Stimulated activated CD4-positive, alpha-beta T cell treated with anti-CD3 and anti-CD28 coated beads, Interleukin-1b, Interleukin-23, amount 100 ng/mL, for 1 hour (primary cell): Measurements from ENCODE around the gene SBF2.
A peak's percentile ranks its signal among the peaks of the same experiment; 100 is the strongest.

Experiments
- DNase-seq, 2 donors: peaks; one replicate each; pipeline ENCODE4 v3.0.0-alpha.2; 2020; ENCODE audit warnings: low read depth in 2 of 2

The SBF2 gene

DNA sequence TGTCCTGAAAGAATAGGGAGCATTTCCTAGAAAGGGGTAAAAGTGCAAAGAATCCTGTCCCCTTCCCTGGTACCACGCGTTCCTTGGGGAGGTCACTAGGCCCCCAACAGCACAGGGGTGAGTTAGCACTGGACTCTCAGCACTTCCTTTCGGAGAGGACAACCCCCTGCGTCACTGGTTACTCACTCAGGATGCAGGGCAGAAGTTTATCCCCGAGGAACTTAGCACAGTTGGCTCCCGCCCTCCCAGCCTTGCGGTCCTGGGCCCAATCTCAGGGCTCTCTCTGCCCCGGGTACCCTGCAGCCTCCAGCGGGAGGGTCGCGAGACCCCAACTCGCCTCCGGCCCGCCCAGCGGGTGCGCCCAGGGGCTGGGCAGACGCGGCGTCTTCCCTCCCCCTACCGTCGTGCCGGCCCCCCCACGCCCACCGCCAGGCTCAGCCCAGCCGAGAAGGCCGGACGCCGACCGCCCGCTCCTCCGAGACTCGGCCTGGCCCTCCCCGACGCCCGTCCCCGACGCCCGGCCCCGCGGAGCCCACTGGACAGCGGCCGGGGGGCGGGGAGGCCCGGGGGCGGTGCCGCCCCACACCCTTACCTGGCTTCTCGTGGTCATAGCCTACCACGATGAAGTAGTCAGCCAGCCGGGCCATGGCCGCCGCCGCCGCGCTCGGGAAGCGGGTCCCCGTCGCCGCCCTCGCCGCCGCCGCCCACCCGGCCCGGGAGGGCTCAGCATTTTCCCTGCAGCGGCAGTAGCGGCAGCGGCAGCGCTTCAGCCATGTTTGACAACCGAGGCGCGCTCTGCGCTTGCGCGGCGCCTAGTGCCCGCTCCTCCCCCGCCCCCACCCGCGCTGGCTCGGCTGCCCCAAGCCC, at the start of gene SBF2:
Gene SBF2, minus strand, starts transcription at position 797 of the 867 bp plus-strand sequence. Its CDS starts 150 bp downstream, at position 647.
- peak; percentile 59 to 66 for DNase-seq

DNA sequence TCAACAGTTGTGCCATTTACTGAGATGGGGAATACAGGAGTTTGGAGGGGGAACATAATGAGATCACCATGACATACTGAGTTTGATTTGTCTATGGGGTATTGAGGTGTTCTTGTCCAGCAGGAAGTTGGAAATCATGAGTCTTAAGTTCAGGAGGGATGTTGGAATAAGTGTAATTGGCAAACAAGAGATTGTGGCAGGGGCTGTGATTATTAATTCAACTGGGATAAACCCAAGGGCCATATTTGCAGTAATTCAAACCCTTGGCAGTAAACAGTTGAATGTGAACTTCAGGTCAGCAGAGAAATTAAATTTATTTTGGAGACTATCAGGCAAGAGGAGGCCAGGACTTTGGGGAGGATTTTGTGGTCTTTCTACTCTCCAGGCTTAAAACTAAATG, 44.3 kb upstream of the SBF2 start:
- DNase-seq: no peak

- DNase-seq: no peak
These were observed 39.5 kb upstream of the SBF2 start for GRCh38 chr11:10333490-10333889.

- no peak for DNase-seq
These were observed 37.7 kb upstream of the SBF2 start for GRCh38 chr11:10331548-10332289.

- no peak for DNase-seq
These were observed 35.9 kb upstream of the SBF2 start for GRCh38 chr11:10329935-10330334.

DNA sequence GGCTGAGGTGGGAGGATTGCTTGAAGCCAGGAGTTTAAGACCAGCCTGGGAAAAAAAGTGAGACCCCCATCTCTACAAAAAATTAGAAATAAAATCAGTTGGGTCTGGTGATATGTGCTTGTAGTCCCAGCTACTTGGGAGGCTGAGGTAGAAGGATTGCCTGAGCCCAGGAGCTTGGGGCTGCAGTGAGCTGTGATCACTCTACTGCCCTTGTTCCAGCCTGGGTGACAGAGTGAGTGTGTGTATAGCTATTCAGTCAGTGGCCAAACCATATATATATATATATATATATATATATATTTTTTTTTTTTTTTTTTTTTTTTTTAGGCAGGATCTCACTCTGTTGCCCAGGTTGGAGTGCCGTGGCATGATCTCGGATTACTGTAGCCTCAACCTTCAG, 35.3 kb upstream of the SBF2 start:
- DNase-seq: no peak

GRCh38 chr11:10328314-10329098, 34.5 kb upstream of the SBF2 start:
- DNase-seq: no peak

DNA sequence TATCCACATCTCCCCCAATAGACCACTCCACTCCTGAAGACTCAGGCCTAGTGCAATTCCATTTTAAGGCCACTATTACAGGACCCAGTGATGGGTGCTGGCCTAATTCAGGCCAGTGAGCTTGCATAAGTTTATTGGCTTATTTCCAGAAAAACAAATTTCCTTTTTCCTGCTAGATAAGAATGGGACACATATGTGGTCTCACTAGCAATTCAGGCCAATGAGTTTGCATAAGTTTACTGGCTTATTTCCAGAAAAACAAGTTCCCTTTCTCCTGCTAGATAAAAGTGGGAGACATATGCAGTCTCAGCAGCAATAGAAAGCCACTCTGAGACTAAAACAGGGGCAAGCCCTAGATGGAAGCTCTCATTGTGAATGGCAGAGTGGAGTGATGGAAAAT, 33.2 kb upstream of the SBF2 start:
- no peak for DNase-seq

GRCh38 chr11:10326012-10326964, 32.3 kb upstream of the SBF2 start:
- no peak for DNase-seq

DNA sequence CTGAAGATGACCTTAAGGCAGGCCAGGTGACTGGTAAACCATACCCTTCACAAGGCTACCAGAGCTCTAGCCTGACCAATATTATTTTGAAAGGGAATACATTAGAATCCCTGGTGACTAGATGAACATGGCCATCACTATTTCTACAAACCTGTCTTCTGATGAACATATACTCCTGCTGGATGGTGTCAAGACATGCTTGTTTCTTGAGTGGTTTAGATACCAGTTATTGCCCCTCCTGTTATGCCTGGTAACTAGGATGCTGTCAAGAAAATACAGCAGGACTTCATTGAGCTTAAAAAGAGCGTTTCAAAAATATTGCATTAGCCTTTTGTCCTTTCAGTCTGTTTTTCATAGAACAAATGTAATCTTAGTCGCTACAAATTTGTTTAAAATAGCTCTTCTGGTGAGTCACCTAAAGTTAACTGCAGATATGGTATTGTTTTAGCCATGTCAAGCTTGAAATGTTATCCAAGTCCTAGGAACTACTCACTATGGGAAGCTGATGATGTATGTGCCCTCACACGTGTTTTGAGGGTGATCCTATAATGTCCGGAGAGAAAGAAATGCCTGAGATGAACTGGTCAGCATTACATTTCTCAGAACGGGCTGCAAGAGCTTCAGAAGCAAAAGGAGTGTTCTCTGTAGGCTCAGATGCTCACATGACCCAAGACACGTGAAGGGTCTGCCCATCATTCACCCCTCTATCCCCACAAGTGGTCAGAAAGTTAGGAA, 31.4 kb upstream of the SBF2 start:
- no peak for DNase-seq

- no peak for DNase-seq
These were observed 30.5 kb upstream of the SBF2 start for GRCh38 chr11:10324474-10324873.

DNA sequence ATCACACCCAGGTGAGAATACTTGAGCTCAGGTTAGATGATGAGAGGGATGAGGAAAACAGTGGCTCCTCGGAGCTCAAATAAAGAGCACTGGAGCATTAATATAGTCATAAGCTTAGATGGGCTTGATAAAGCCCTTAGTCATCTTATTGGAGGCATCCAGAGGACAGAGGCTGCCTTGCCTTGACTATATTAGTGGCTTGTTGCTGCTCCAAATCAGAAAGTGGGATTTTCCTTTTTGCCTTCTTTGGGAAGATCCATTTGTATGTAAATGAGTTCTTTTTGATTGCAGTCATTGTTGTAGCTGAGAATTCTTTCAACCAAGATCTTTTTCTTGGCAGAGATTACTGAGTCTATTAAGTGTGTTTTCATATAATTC, 29.8 kb upstream of the SBF2 start:
- DNase-seq: no peak

DNA sequence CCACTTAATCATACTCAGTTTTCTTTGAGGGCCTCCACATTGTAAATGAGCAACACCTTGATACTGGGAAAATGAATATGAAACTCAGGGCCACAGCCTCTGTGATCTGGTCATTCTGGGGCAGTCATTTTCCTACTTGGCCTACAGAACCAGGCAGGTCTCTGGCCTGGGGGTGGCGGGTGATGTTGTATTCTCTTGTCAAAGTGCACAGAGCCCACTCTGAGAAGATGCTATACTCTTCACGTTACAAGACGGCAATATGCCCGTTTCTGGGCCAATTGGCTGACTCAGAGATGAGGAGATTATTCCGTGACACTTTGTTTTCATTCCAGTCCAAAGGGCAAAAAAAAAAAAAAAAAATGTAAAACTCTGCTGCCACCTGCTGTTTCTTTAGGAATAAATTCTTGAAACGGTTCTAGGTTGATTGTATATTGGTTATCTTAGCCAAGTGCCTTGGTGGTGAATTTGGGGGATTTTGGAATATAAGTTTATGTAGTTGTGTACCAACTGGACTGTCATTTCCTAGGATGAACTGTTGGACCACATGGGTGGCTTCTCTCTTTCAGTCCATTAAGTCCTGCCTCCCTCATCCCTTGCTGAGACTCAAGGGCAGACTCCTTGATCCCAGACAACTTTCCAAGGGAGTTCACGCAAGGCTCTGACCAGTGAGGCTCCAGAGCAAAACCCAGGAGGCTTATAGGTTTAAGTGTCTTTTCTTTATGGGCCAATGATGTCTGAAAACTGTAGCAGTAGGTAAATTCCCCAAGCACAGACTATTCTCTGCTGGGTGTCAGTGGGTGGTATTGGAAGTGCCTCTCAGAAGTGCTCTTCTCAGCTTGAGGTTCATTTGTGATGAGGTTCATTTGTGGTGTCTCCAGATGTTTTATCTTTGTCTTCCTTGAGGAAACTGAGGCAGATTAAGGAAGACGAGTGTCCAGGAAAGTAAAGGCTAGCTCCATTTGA, 29.1 kb upstream of the SBF2 start:
- DNase-seq: no peak

DNA sequence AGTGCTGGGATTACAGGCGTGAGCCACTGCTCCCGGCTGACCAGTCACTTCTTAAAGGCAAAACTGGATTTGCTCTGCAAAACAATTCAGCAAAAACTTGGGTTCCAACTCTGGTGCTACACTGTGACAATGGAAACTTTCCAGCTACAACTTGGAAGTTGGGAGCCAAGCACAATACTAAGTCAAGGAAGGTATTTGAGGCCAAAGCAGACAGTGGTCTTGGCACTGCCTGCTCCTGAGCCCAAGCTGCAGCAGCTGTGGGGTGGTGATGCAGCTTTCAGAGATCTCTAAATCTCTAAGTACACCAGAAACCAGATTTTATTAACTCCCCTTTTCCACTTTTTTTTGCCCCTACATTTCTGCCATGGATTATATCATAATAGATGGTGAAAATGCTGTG, 28.4 kb upstream of the SBF2 start:
- DNase-seq: no peak

- DNase-seq: no peak
These were observed 26.9 kb upstream of the SBF2 start for GRCh38 chr11:10320736-10321465.

DNA sequence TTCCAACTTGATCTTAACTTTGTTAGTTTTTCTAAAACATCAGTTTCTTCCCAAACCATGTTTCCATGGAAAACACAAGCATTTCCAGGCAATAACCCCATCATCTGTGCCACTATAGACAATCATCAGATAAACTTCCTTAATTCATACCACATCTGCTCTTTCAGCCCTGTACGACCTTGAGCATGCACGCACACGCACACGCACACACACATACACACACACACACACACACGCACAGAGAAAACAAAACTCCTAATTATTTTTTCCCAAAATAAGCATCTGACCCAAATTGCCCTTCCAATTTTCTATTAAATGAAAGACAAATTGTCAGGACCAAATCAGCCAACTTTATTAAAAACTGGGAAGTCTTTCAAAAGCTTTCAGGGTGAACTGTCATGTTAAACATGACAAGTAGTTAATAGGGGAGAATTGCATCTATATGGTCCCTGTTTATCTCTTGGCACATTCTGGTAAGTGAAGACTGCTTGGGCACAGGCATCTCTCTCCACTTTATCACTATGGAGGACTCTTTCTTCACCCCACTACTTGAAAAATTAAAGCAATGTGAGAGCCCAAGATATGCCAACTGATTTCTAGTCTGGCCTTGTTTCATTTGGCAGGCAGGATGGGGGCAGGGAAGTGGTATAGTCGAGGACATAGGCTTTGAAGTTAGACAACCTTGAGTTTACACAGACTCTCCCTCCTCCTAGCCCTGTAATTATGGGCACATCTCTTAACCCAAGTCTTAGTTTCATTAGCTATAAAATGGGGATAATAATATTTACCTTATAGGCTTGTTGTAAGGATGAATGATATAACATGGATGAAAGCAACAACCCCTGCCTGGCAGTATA, 25.9 kb upstream of the SBF2 start:
- DNase-seq: no peak

DNA sequence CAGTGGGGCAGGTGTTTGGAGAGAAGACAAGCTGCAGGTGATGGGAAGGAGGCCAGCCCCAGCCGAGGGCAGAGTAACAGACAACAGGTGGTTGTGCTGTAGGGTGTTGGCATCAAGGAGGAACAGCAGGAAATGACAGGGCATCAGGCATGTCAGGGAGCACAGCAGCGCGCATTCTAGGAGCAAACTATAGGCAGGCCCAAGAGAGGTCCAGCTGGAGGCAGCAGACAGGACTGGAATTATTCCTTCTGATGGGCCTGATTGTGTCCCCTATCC, 24.4 kb upstream of the SBF2 start:
- no peak for DNase-seq
